ENCODE data around the gene SLAMF9.
A peak's percentile ranks its signal among the peaks of the same experiment; 100 is the strongest.

Gene SLAMF9

DNA sequence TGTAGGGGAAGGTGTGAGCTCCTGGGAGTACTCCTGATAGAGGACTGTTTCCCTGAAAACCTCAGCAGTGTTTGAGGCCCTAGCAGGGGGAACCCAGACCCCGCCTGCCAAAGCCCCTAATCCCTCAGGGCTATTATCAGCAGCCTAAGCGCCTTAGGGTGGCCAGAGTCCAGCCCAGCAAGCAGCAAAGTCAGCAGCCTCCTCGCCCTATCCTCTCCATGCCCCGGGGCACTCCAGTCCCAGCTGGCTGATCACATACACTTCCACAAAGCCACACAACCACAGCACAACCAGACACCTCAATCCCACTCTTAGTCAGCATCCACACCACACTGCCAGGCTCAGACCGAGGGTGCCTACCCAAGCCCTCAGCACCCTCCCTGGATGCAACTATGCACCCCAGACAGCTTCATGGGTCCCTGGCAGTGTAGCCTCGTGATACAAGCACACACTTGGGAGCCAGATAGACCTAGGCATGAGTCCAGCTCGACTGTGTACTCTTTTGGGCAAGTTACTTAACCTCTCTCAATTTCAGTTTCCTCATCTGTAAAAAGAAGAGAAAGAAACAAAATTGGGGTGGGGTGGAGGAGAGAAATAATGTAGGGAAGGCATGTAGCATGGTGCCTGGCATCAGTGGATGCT lies 15.7 kb downstream of the SLAMF9 start:
- no peak for DNase-seq (ENCODE audit: insufficient read length, low spot score)
- TF ChIP-seq POLR2A (IDR thresholded peaks at IDR 0.05; ENCODE audit: low read depth, low read length), result no peak
- no peak for FAIRE-seq

- TF ChIP-seq POLR2A (IDR thresholded peaks at IDR 0.05; ENCODE audit: low read depth, low read length), result no peak
- FAIRE-seq (no peak), DNase-seq (ENCODE audit: insufficient read length, low spot score) (no peak)
Measured at GRCh38 chr1:159937054-159937750, 16.8 kb downstream of the SLAMF9 start.

DNA sequence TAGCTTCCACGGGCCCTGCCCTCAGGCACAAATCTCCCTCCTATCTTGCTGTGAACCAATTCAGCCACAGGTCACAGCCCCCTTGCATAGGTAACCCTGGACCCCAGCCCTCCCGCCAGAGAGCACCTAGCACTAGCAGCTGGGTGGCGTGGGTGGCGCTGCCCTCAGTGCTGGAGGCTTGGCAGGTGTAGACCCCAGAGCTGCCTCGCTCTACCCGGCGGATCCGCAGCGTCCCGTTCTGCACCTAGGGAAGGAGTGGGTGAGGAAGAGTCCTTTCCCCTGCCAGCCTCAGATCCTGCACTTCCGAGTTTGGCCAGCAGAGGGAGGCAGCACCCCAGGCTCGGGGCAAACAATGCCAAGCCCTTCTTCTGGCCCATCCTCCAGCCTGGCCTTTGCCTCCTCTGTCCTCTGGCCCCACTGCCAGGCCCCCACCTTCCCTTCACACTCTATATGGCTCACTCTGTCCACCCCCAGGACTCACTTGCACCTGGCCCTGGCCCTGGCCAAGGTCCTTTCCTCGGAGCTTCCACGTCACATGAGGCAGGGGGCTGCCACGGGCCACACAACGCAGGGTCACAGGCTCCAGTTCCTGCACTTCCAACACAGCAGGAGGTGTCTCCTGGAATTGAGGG lies 17.6 kb downstream of the SLAMF9 start:
- FAIRE-seq (no peak), DNase-seq (ENCODE audit: insufficient read length, low spot score) (peak; percentile 91)
- TF ChIP-seq POLR2A (IDR thresholded peaks at IDR 0.05; ENCODE audit: low read depth, low read length), result no peak

DNA sequence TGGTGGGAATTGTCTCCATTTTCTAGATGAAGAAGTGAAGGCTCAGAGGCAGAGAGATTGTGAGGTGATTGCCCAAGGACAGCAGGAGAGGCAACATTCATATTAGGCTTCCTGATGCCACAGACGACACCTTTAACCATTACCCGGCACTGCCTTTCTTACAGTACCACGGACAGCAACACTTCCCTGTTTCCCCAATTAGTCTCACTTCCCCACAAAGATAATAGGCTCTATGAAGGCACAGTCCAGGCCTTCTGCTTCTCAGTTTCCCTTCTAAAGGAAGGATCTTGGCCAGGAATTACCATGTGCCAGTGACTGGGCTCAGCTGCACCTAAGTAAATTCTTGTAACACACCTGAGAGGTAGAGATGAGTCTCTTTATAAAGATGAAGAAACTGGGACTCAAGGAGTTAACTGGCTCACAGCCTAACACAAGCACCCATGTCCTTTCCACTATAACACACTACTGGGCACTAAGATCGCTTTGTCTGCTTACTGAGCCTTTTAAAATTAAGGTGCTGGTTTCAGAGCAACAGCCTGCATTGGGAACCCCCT lies 18.2 kb downstream of the SLAMF9 start:
- TF ChIP-seq POLR2A (IDR thresholded peaks at IDR 0.05; ENCODE audit: low read depth, low read length), result no peak
- no peak for DNase-seq (ENCODE audit: insufficient read length, low spot score)
- no peak for FAIRE-seq

GRCh38 chr1:159935305-159935704 lies 18.7 kb downstream of the SLAMF9 start:
- FAIRE-seq (no peak), DNase-seq (ENCODE audit: insufficient read length, low spot score) (no peak)
- TF ChIP-seq POLR2A (IDR thresholded peaks at IDR 0.05; ENCODE audit: low read depth, low read length), result no peak

DNA sequence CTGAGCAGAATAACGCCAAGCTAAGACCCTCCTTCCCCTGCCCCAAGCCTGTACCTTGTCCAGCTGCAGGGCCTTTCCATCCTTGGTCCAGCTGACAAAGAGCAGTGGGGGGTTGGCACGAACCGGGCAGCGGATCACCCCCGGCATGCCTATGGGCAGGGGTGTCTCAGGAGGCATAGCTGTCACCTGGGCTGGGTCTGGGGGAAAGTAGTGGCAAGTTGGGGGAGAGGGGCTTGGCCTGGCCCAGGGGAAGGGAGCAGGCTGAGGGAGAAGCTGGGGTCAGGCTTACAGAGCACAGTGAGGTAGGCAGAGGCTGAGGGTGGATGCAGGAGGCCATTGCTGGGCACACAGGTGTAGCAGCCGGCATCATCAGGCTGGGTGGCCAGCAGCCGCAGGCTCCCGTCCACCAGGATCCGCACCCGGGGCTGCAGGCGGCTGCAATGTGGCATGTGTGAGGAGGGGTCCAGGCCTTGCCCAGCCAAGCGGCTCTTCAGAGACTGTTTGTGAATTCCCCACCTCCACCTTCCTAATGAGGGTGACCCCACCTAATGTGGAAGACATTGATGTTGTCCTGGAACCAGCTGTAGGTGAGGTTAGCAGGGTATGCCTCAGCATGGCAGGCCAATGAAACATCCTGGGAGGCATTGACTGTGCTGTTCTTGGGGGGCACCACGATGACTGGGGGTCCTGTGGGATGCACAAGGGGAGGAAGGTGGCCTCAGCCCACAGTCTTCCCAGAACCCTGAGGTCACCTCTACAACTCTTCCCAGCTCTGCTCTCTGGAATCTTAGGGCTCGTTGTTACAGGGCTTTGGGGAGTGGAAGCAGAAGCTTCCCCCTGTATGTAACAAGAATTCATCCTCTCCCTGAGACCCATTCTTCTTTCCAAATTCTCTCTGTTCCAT lies 19.6 kb downstream of the SLAMF9 start:
- no peak for TF ChIP-seq POLR2A (IDR thresholded peaks at IDR 0.05; ENCODE audit: low read depth, low read length)
- DNase-seq (ENCODE audit: insufficient read length, low spot score) (no peak), FAIRE-seq (no peak)

- FAIRE-seq, result no peak
- no peak for TF ChIP-seq POLR2A (IDR thresholded peaks at IDR 0.05; ENCODE audit: low read depth, low read length)
- DNase-seq (ENCODE audit: insufficient read length, low spot score), result no peak
Measured at GRCh38 chr1:159933347-159933746, 20.7 kb downstream of the SLAMF9 start.

GRCh38 chr1:159932296-159933285 lies 21.4 kb downstream of the SLAMF9 start:
- FAIRE-seq, result no peak
- no peak for DNase-seq (ENCODE audit: insufficient read length, low spot score)
- no peak for TF ChIP-seq POLR2A (IDR thresholded peaks at IDR 0.05; ENCODE audit: low read depth, low read length)

DNA sequence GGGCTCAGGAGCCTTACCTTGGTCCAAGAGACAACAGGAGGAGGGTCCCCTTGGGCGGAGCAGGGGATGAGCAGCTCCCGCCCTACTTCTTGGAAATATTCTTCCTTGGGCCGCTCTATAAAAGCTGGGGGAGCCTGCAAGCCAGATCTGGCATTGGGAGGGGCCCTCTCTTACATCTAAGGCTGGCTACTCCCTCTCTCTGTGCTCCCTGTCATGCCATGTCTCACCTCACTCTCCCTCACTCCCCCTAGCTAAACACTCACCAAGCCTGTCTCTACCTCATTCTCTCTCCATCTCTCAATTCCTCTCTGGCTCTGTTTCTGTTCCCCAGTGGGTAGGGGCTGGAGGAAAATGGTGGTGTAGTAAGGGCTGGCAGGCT lies 22.3 kb downstream of the SLAMF9 start:
- no peak for DNase-seq (ENCODE audit: insufficient read length, low spot score)
- TF ChIP-seq POLR2A (IDR thresholded peaks at IDR 0.05; ENCODE audit: low read depth, low read length), result no peak
- no peak for FAIRE-seq

GRCh38 chr1:159931101-159931794 lies 22.8 kb downstream of the SLAMF9 start:
- no peak for TF ChIP-seq POLR2A (IDR thresholded peaks at IDR 0.05; ENCODE audit: low read depth, low read length)
- DNase-seq (ENCODE audit: insufficient read length, low spot score) (no peak), FAIRE-seq (no peak)

- no peak for DNase-seq (ENCODE audit: insufficient read length, low spot score)
- no peak for TF ChIP-seq POLR2A (IDR thresholded peaks at IDR 0.05; ENCODE audit: low read depth, low read length)
- no peak for FAIRE-seq
Measured at GRCh38 chr1:159930634-159931033, 23.4 kb downstream of the SLAMF9 start.

DNA sequence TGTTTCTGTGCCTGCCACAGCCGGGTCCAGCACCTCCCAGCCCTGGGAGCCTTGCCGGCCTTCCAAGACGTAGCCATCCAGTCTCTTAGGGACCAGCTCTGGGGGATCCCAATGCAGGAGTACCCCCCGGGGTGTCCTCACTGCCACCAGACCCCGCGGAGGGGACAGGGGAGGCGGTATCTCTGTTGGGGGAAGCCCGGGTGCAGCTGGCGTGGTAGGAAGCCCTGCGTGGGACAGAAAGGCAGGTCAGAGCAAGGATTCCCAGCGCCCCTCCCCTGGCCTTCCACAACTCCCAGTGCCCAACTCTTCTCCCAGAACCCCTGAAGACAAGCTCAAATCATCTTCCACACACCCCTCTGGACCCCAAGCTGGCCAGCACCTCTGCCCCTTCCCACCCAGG lies 23.8 kb downstream of the SLAMF9 start:
- FAIRE-seq (no peak), DNase-seq (ENCODE audit: insufficient read length, low spot score) (no peak)
- no peak for TF ChIP-seq POLR2A (IDR thresholded peaks at IDR 0.05; ENCODE audit: low read depth, low read length)
